ENCODE data around the gene RAPGEF5.

Gene RAPGEF5

DNA sequence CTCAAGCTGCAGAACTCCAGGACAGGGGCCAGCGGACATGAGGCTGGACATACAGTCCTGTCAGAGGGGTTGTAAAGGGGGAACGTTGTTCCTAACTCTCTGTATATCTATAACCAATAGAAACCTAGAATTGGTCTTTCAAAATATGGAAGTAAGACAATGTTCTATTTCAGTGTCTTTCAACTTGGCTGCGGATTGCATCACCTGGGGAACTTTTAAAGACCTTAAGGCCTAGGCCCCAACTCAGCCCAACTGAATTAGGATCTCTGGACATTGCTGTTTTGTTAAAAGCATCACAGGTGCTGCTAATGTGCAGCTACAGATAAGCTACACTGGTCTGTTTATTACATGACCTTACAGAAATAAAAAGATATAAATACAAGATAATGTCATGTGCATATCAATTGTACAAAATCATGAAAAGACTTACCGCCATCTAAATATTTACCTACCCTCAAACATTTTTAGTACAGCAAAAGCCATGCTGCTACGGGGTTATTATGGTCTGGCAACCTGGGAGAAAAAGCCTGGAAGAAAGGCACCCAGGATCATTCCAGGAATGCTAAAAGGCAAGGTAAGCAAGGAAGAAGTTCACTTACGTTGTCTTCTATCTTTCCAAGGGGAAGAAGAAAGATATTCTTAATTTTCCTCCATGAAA is 169.1 kb downstream of the RAPGEF5 start:
- no peaks in the 10 kb centered on the region for H3K36me3 Mint-ChIP-seq (ENCODE audit: low read depth)
- H3K27ac Mint-ChIP-seq, result no peak overlapping the region
- no peak for DNase-seq
- H3K4me3 Mint-ChIP-seq, result no peak overlapping the region
- H3K27me3 Mint-ChIP-seq, result peaks cover 17% of the 10 kb centered on the region
- no peaks in the 10 kb centered on the region for H3K4me1 Mint-ChIP-seq (ENCODE audit: low read depth)
- no peaks in the 10 kb centered on the region for H3K9me3 Mint-ChIP-seq

DNA sequence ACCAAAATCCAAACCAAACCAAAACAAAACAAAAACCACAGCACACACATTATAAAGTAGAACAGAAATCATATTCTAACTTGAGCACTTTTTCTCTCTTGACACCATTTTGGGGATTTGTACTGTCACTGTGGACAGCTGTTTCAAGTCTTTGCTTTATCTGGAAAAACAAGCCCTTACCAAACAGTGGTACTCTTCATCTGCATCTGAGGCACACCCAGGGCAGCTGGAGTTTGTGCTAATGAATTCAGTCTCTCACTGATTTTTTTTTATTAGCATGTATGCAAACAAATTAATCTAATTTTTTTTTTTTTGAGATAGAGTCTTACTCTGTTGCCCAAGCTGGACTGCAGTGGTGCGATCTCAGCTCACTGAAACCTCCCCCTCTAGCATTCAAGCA is 171.4 kb downstream of the RAPGEF5 start:
- Mint-ChIP-seq H3K36me3 (ENCODE audit: low read depth) (no peaks in the 10 kb centered on the region), H3K4me3 (no peak overlapping the region), H3K4me1 (ENCODE audit: low read depth) (peaks cover 3% of the 10 kb centered on the region), H3K9me3 (no peaks in the 10 kb centered on the region), H3K27ac (no peak overlapping the region), H3K27me3 (peaks cover 36% of the 10 kb centered on the region)
- DNase-seq, result no peak

DNA sequence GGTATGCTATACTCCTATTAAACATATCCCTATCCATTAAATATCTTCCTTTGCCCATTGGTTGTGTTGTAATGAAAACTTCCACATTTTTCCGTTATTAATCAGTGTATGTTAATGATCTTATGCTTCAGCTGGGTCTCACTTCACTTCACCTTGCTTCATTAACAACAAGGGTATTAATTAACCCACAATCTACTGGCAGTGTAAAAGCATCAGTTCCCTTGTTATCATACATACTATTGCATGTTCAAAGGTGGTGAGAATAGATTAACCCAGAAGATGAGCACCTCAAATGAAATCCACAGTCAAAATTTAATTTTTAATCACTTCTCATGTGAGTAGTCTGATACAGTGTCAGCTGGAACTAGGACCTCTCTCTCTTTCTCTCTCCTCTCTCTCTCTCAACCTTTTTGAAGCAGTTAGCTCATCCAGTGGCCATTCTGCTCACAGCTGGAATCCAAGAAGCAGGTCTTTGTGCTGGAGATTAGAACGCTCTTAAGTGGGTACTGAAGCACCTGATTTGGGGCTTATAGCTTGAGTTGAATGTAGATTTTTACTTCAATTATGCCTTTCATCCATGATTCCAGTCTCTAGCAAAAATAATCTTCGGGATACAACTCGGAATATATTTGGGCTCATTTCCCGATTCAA is 172.3 kb downstream of the RAPGEF5 start:
- Mint-ChIP-seq H3K9me3 (no peaks in the 10 kb centered on the region), H3K4me1 (ENCODE audit: low read depth) (peaks cover 3% of the 10 kb centered on the region), H3K27me3 (peaks cover 44% of the 10 kb centered on the region), H3K4me3 (no peak overlapping the region), H3K27ac (no peak overlapping the region), H3K36me3 (ENCODE audit: low read depth) (no peaks in the 10 kb centered on the region)
- DNase-seq, result no peak

DNA sequence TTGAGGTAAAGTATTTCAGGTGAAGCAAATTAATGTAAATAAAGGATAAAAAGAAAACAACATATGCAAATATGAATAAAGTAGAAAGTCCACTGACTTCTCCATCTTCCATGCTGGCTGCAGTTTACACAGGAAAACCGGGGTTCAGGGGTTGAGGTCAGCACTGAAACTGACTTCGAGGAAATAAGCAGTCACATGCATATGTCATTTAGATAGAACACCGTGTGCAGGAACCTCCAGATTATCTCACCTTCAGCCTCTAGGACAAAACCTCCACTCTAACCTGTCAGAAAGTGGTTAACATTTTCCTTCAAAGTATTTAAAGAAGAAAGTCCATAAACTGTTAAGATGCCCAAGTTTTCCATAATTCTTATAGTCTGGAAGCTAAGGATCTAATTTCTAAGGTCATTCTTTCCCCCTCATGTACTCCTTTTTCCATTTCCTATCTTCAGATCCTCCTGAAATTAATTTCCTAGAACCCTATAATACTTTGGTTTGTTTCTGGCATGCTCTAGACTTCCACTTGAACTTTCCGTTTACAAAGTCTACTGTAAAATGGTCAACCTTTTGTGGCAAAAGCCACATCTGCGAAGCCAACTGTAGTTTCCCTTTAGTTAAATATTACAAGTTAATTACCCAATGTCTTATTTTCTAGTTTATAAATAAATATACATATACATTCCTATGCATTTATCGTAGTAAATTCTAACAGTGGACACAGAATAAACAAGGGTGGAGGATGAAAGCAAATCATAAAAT is 173.3 kb downstream of the RAPGEF5 start:
- H3K27ac Mint-ChIP-seq, result no peak overlapping the region

DNA sequence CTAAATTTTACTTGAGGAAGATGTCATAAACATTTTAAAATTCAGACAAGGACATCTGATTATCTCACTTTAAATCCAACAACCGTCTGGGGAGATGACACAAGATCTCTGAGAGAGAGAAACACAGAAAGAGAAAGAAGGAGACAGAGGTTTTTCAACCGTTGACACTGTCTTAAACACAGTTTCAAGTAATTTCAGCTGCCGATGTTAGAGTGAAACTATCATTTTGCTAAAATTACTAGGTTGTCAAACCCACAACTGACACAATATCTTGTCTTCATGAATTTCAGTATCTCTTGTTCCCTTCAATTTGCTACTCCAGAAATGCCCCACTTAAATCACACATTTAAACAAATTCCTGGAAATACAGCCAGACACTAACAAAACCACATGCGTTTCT is 174.8 kb downstream of the RAPGEF5 start:
- Mint-ChIP-seq H3K4me1 (ENCODE audit: low read depth) (peaks cover 6% of the 10 kb centered on the region), H3K9me3 (no peaks in the 10 kb centered on the region)

More for the DNA sequence above, 173.3 kb downstream of the RAPGEF5 start:
- H3K9me3 Mint-ChIP-seq, result no peaks in the 10 kb centered on the region
- peaks cover 6% of the 10 kb centered on the region for H3K4me1 Mint-ChIP-seq (ENCODE audit: low read depth)
- H3K27me3 Mint-ChIP-seq, result peaks cover 51% of the 10 kb centered on the region
- no peaks in the 10 kb centered on the region for H3K36me3 Mint-ChIP-seq (ENCODE audit: low read depth)
- no peak overlapping the region for H3K4me3 Mint-ChIP-seq
- no peak for DNase-seq

DNA sequence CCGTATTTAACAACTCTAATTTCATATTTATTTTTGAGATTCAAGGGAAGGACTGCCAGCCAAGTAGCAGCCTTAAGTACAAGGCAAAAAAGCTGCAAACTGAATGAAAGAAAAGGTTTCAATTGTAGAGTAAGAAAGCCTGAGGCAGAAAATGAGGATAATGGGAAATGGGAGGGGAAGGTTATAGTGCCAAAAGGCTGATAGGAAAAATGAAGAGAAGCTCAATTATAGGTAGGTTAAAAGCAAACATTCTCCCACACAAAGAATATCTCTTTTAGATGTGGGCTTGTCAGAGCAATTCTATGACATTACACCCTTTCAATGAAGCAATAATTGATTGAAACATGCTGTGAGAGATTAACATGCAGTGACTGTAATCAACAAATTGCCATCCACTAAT is 175.3 kb downstream of the RAPGEF5 start:
- Mint-ChIP-seq H3K4me3 (no peak overlapping the region), H3K9me3 (no peaks in the 10 kb centered on the region), H3K27me3 (peaks cover 62% of the 10 kb centered on the region), H3K4me1 (ENCODE audit: low read depth) (peaks cover 6% of the 10 kb centered on the region), H3K27ac (no peak overlapping the region), H3K36me3 (ENCODE audit: low read depth) (no peaks in the 10 kb centered on the region)
- DNase-seq, result no peak

More for the DNA sequence above, 174.8 kb downstream of the RAPGEF5 start:
- Mint-ChIP-seq H3K27ac (no peak overlapping the region), H3K4me3 (no peak overlapping the region), H3K27me3 (peaks cover 59% of the 10 kb centered on the region), H3K36me3 (ENCODE audit: low read depth) (no peaks in the 10 kb centered on the region)
- no peak for DNase-seq

DNA sequence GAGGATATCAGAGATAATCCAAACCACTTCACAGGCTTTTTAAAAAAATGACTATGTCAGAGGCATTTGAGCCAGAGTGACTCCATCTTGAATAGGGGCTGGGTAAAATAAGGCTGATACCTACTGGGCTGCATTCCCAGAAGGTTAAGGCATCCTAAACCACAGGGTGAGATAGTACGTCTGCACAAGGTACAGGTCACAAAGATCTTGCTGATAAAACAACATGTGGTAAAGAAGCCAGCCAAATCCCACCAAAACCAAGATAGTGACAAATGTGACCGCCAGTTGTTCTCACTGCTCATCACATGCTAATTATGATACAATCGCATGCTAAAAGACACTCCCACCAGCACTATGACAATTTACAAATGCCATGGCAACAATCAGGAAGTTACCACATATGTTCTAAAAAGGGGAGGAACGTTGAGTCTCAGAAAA is 177.5 kb downstream of the RAPGEF5 start:
- Mint-ChIP-seq H3K4me3 (no peak overlapping the region), H3K27me3 (peaks cover 53% of the 10 kb centered on the region), H3K9me3 (no peaks in the 10 kb centered on the region), H3K4me1 (ENCODE audit: low read depth) (peaks cover 7% of the 10 kb centered on the region), H3K27ac (no peak overlapping the region), H3K36me3 (ENCODE audit: low read depth) (no peaks in the 10 kb centered on the region)
- no peak for DNase-seq

DNA sequence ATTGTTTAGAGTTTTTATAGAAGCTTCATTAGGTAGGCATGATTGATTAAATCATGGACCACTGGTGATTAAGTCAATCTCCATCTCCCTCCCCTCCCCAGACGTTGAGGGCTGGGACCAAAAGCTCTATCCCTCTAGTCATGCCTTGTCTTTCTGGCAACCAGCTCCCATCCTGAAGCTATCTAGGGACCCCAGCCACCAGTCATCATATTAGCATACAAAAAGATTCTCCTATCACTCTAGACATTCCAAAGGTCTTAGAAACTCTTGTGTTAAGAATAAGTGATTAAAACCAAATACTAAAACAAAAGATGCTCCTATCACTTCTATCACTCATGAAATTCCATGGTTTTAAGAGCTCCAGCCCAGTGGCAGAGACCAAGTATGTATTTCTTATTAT is 178.2 kb downstream of the RAPGEF5 start:
- Mint-ChIP-seq H3K27me3 (peaks cover 52% of the 10 kb centered on the region), H3K4me1 (ENCODE audit: low read depth) (peaks cover 13% of the 10 kb centered on the region), H3K4me3 (no peak overlapping the region), H3K36me3 (ENCODE audit: low read depth) (no peaks in the 10 kb centered on the region), H3K9me3 (no peaks in the 10 kb centered on the region), H3K27ac (no peak overlapping the region)
- no peak for DNase-seq

DNA sequence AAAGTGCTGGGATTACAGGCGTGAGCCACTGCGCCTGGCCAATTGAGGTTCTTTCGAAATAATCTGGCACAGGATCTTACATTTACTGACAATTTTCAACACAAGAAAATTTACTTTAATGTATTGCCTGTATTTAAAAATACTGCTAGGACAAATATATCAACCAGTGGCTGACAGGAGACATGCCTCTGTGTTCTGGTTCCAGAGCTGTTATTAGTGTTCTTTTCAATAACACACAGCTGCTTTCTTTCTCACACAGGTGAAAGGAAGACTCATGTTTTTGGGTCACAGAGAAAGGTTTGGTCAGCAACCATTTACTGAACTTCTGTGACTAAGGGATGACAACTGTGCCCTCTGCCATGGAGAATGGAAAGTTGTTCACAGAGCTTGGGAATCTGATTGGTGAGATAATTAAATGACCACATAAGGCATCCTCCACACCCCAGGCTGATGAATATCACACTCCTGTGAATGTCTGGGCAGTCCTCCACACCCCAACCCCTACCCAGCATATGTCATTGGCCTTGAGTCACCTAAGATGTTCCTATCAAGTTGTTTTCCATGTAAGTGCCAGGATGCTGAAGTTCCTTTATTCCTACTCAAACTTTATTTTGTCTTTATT is 180.1 kb downstream of the RAPGEF5 start:
- H3K36me3 Mint-ChIP-seq (ENCODE audit: low read depth), result no peaks in the 10 kb centered on the region
- no peaks in the 10 kb centered on the region for H3K9me3 Mint-ChIP-seq
- H3K4me3 Mint-ChIP-seq, result no peak overlapping the region
- DNase-seq, result no peak
- no peak overlapping the region for H3K27ac Mint-ChIP-seq
- peaks cover 13% of the 10 kb centered on the region for H3K4me1 Mint-ChIP-seq (ENCODE audit: low read depth)
- peaks cover 42% of the 10 kb centered on the region for H3K27me3 Mint-ChIP-seq

DNA sequence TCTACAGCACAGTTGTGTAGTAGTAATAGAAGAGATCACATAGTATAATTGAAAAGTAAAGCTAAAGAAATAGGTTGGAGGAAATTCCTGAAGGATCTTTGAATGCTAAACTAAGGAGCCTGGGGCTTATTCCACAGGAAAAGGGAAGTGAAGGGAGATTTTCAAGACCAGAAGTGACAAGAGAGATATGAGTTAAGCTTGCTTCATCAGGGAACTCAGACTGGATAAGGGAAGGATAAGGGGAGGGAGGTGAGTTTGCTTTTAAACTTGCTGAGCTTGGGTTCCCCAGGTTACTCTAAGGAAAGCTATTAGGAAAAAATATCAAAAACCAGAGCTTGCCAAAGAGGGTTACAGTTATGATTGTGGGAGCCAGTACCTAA is 182.4 kb downstream of the RAPGEF5 start:
- Mint-ChIP-seq H3K4me1 (ENCODE audit: low read depth) (peaks cover 12% of the 10 kb centered on the region), H3K27ac (no peak overlapping the region), H3K36me3 (ENCODE audit: low read depth) (no peaks in the 10 kb centered on the region), H3K4me3 (no peak overlapping the region), H3K9me3 (no peaks in the 10 kb centered on the region), H3K27me3 (peaks cover 20% of the 10 kb centered on the region)
- DNase-seq, result no peak

DNA sequence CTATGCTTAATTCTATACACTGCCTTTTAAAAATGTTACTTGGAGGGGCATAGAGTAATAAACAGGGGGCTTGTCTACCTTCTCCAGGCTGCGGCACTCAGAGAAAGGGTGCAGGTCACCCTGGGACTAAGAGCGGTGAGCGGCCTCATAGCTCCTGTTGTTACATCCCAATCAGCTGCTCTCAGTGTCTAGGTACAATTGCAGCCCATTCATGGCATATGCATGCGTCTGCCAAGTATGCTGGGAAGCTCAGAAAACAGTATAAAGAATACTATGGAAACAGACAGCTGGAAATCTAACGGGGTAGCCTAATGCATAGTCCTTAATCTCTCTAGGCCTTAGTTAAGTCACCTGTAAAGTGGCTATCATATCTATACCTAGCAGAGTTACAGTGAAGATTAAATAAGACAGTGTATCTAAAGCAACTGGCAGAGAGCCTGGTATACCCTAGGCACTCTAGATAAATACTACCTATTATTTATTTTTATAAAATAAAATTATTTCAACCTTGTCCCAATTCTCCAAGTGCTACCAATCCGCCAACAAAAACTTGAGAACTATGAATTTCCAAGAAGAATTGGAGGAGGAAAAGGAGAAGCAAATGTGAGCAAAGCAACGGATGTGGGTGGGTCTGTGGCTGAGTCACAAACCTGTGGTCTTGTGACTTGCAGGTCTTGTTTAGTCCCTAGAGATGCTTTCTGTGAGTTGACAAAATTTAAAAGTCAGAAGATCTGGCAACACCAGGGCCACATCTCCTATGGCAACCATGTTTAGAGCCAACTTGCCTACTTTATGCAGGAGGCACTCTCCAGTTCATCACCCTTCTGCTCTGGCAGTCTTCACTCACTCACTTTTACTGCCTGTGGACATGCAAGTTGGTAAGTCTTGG is 183.0 kb downstream of the RAPGEF5 start:
- no peaks in the 10 kb centered on the region for H3K9me3 Mint-ChIP-seq

DNA sequence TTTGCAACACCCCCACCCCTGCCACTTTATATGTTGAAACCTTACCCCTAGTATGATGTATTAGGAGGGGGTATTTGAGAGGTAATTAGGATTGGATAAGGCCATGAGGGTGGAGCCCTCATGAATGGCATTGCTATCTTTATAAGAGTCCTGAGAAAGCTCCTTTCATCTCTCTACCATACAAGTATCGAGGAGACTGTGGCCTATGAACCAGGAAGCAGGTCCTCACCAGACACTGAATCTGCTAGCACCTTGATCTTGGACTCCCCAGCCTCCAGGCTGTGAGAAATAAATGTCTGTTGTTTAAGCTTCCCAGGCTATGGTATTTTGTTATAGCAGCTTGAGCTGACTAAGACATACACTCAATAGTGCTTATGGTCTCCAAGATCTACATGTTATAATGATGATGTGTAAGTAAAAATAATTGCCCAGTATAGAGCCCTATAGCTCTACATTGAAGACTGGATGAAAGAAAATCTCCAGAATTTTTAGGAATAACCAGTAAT is 188.8 kb downstream of the RAPGEF5 start:
- Mint-ChIP-seq H3K27ac (no peak overlapping the region), H3K4me3 (no peak overlapping the region), H3K36me3 (ENCODE audit: low read depth) (no peaks in the 10 kb centered on the region), H3K9me3 (no peaks in the 10 kb centered on the region), H3K4me1 (ENCODE audit: low read depth) (no peaks in the 10 kb centered on the region), H3K27me3 (no peaks in the 10 kb centered on the region)
- DNase-seq, result no peak

More for the DNA sequence above, 183.0 kb downstream of the RAPGEF5 start:
- Mint-ChIP-seq H3K4me1 (ENCODE audit: low read depth) (peaks cover 10% of the 10 kb centered on the region), H3K27me3 (peaks cover 16% of the 10 kb centered on the region), H3K27ac (no peak overlapping the region), H3K36me3 (ENCODE audit: low read depth) (no peaks in the 10 kb centered on the region), H3K4me3 (no peak overlapping the region)
- DNase-seq, result no peak

DNA sequence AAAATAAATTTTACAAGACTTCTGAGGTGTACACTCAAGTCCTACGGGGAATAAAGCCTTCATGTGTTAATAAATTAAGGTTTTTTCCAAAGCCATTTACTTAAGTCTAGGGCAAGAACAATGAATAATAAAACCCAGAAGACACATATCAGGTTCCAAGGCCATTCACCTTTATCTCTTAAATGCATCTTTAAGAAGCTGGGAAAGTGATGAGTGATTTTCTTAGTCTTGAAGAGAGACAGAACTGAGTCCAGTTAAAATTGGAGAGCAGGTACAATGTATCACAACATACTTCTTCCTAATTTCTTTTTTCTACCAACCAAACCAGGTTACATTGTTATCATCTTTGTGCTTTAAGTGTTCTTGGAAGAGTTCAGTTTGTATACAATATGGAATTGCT is 189.5 kb downstream of the RAPGEF5 start:
- H3K9me3 Mint-ChIP-seq, result no peaks in the 10 kb centered on the region
- no peak for DNase-seq
- H3K27ac Mint-ChIP-seq, result no peak overlapping the region
- no peaks in the 10 kb centered on the region for H3K27me3 Mint-ChIP-seq
- no peaks in the 10 kb centered on the region for H3K36me3 Mint-ChIP-seq (ENCODE audit: low read depth)
- H3K4me3 Mint-ChIP-seq, result no peak overlapping the region
- H3K4me1 Mint-ChIP-seq (ENCODE audit: low read depth), result no peaks in the 10 kb centered on the region

DNA sequence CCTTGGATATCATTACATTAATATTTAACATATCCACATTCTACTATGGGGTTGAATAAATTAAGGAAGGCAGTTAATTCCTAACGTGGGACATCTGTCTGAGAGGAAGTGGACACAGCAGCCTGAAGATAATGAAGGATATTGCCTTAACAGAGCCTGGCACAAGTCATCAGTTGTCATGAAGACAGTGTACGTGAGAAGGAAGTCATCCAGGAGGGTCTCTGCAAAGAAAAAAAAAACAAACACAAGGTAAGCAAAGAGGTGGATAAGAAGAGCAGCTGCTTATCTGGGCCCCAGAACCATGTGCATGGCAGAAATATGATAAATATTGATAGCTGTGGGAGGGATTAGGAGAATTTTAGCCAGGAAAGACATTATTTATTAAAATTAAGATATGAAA is 190.0 kb downstream of the RAPGEF5 start:
- H3K27ac Mint-ChIP-seq, result no peak overlapping the region

More for the DNA sequence above, 190.0 kb downstream of the RAPGEF5 start:
- no peak overlapping the region for H3K4me3 Mint-ChIP-seq
- H3K4me1 Mint-ChIP-seq (ENCODE audit: low read depth), result no peaks in the 10 kb centered on the region
- no peak for DNase-seq
- no peaks in the 10 kb centered on the region for H3K36me3 Mint-ChIP-seq (ENCODE audit: low read depth)
- no peaks in the 10 kb centered on the region for H3K9me3 Mint-ChIP-seq
- no peaks in the 10 kb centered on the region for H3K27me3 Mint-ChIP-seq

All from activated T-cell treated with anti-CD3 and anti-CD28 coated beads, Interleukin-2, amount 50 U/mL, for 24 hours (primary cell).